Fibroblast of the aortic adventitia (primary cell): ENCODE results near the gene SPTLC1. TPM values are rescaled to one million over a fixed set of nuclear protein-coding genes. Genes with fewer than 3 reads are reported as not detected.

Experiments
- DNase-seq: peaks from one replicate; pipeline ENCODE4 v3.0.0-alpha.2; 2010; ENCODE audit warnings: low read depth
- H3K4me3 ChIP-seq: 2 replicates; pipeline ENCODE4 v1.5.1; 2011; ENCODE audit warnings: low read depth, mild to moderate bottlenecking, control low read depth, low read length, moderate library complexity
- CTCF ChIP-seq: IDR thresholded peaks from 2 replicates; pipeline ENCODE4 v1.5.1; 2011; ENCODE audit warnings: mild to moderate bottlenecking, low read length, control low read depth, inconsistent platforms; ENCODE audit not compliant: insufficient read depth
- small RNA-seq: library from RNA; depleted of rRNA; stranded (forward); fragments of <200 nt; gene quantifications from one replicate; pipeline ENCODE3, GENCODE V24; 2012
- total RNA-seq: library from RNA; depleted of rRNA; stranded (reverse); fragments of >200 nt; gene quantifications from 2 replicates; pipeline ENCODE4 v1.2.3, GENCODE V29; 2012; ENCODE audit warnings: low replicate concordance

Gene SPTLC1
- total RNA-seq, 1 donor = 119 TPM

DNA sequence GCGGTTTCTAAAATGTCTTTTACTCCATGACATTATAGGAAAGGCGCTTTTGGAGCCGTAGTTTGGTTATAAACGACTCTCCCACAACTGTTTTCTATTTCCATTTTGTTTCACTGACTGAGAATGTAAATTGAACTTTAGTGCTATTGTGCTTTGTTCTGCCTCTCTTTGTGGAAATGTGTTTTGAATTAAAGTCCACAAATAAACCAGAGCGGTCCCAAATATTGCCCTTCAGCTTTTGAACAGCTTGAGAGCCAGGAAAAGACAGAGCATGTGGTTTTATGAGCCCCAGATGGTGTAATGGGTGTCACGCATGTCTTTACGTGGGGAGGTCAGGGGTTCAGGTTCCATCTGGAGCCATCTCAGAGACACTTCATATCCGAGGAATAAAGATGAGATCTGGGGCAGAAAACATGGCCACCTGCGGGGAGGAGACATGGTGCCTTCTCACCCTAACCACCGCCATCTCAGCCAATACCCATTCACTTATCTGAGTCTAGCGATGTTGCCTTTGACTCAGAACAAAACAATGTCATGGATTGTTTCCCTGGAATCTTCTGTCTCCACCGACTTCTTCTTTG, 122.7 kb downstream of the SPTLC1 start:
- no peak for TF ChIP-seq CTCF
- peak; percentile 67 for DNase-seq
- H3K4me3 ChIP-seq = no peak overlapping the region

GRCh38 chr9:91991721-91992341, 123.4 kb downstream of the SPTLC1 start:
- peak; percentile 12 for DNase-seq
- peak overlapping the region; percentile 37 for H3K4me3 ChIP-seq
- TF ChIP-seq CTCF = no peak

- no peak for DNase-seq
These were observed 129.0 kb downstream of the SPTLC1 start for GRCh38 chr9:91986248-91986647.

DNA sequence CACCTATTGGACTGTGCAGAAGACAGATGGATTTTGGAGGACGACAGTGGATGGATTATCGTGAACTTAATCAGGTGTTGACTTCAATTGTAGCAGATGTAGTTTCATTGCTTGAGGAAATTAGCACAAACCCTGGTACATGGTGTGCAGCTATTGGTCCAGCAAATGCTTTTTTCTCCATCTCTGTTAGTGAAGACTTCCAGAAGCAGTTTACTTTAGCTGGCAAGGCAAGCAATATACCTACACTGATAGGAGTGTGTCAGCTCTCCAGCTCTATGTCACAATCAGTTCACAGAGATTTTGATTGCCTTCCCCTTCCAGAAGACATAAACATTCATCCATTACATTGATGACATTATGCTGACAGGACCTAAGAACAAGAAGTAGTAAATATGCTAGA, 129.5 kb downstream of the SPTLC1 start:
- TF ChIP-seq CTCF = no peak
- no peak for DNase-seq
- H3K4me3 ChIP-seq = no peak overlapping the region

More at GRCh38 chr9:91986248-91986647, 129.0 kb downstream of the SPTLC1 start:
- H3K4me3 ChIP-seq = no peak overlapping the region
- TF ChIP-seq CTCF = no peak

Small RNA genes lying within 50 kb of the gene (small RNA-seq; reads per million reads assigned to genes)
- gene MTATP6P29 (0.32 reads per million), gene MTND4LP7 (not detected)

Other genes starting within 250 kb of the SPTLC1 start
- gene ROR2, start 165.2 kb downstream of the SPTLC1 start, total RNA-seq = 13.0 and 26.5 TPM in 2 replicates
- gene IARS1, start 178.3 kb upstream of the SPTLC1 start, total RNA-seq = 428 and 482 TPM in 2 replicates
- 36.5 and 70.7 TPM in 2 replicates for gene NOL8, start 209.9 kb upstream of the SPTLC1 start, total RNA-seq
- gene CENPP, start 210.5 kb upstream of the SPTLC1 start, total RNA-seq = 19.3 and 19.7 TPM in 2 replicates